Measurements from ENCODE around the gene DST. TPM values are rescaled to one million over a fixed set of nuclear protein-coding genes. Genes with fewer than 3 reads are reported as not detected.

DST gene
- total RNA-seq, 2 experiments from 2014 or later, result 5.7 to 5.9 TPM

- Mint-ChIP-seq H3K9me3 (no peaks in the 10 kb centered on the region), H3K36me3 (ENCODE audit: low read depth) (no peaks in the 10 kb centered on the region), H3K4me3 (no peak overlapping the region), H3K27me3 (no peaks in the 10 kb centered on the region), H3K27ac (no peak overlapping the region), H3K4me1 (ENCODE audit: low read depth) (no peaks in the 10 kb centered on the region)
- DNase-seq (no peak), ATAC-seq (ENCODE audit: poor library complexity) (no peak)
- H3K27me3 ChIP-seq (ENCODE audit: control insufficient read depth in 1 of 2, insufficient read depth in 2 of 2, low read length in 2 of 2), result peaks cover 0 to 2% of the 10 kb centered on the region in 2 experiments
- no peak overlapping the region for H3K27ac ChIP-seq (ENCODE audit: low read depth in 1 of 2, low read length in 2 of 2)
- intact Hi-C loops (cut with DNase I, micrococcal nuclease), result no loop called here
- H3K36me3 ChIP-seq (ENCODE audit: insufficient read depth, low read length), result no peaks in the 10 kb centered on the region
- no peaks in the 10 kb centered on the region for H3K9me3 ChIP-seq (ENCODE audit: control insufficient read depth in 1 of 2, insufficient read depth in 1 of 2, low read length in 2 of 2)
- no peak overlapping the region for H3K4me3 ChIP-seq (ENCODE audit: low read length)
- TF ChIP-seq CTCF (IDR thresholded peaks at IDR 0.05), result no peak
- POLR2A ChIA-PET, result no interaction called here
- no peaks in the 10 kb centered on the region for H3K4me1 ChIP-seq (ENCODE audit: insufficient read depth, low read length)
- CTCF ChIA-PET, result no interaction called here
Measured at GRCh38 chr6:56690519-56691285, 48.0 kb upstream of the DST start.

GRCh38 chr6:56689663-56690062 is 47.0 kb upstream of the DST start:
- Histone ChIP-seq H3K4me3 (ENCODE audit: low read length) (no peak overlapping the region), H3K27ac (ENCODE audit: low read depth in 1 of 2, low read length in 2 of 2) (no peak overlapping the region), H3K36me3 (ENCODE audit: insufficient read depth, low read length) (no peaks in the 10 kb centered on the region), H3K9me3 (ENCODE audit: control insufficient read depth in 1 of 2, insufficient read depth in 1 of 2, low read length in 2 of 2) (no peaks in the 10 kb centered on the region), H3K27me3 (ENCODE audit: control insufficient read depth in 1 of 2, insufficient read depth in 2 of 2, low read length in 2 of 2) (peaks cover 0 to 2% of the 10 kb centered on the region in 2 experiments), H3K4me1 (ENCODE audit: insufficient read depth, low read length) (no peaks in the 10 kb centered on the region)
- ATAC-seq (ENCODE audit: poor library complexity) (no peak), DNase-seq (no peak)
- no peak overlapping the region for H3K4me3 Mint-ChIP-seq
- no peaks in the 10 kb centered on the region for H3K36me3 Mint-ChIP-seq (ENCODE audit: low read depth)
- no peaks in the 10 kb centered on the region for H3K4me1 Mint-ChIP-seq (ENCODE audit: low read depth)
- H3K27me3 Mint-ChIP-seq, result peaks cover 5% of the 10 kb centered on the region
- POLR2A ChIA-PET, result no interaction called here
- CTCF ChIA-PET, result no interaction called here
- H3K9me3 Mint-ChIP-seq, result no peaks in the 10 kb centered on the region
- intact Hi-C loops (cut with DNase I, micrococcal nuclease), result no loop called here
- TF ChIP-seq CTCF (IDR thresholded peaks at IDR 0.05), result no peak
- no peak overlapping the region for H3K27ac Mint-ChIP-seq

- ChIA-PET POLR2A (no interaction called here), CTCF (no interaction called here)
- H3K4me3 Mint-ChIP-seq, result no peak overlapping the region
- H3K4me1 ChIP-seq (ENCODE audit: insufficient read depth, low read length), result no peaks in the 10 kb centered on the region
- H3K9me3 ChIP-seq (ENCODE audit: control insufficient read depth in 1 of 2, insufficient read depth in 1 of 2, low read length in 2 of 2), result no peaks in the 10 kb centered on the region
- H3K36me3 Mint-ChIP-seq (ENCODE audit: low read depth), result no peaks in the 10 kb centered on the region
- intact Hi-C loops (cut with DNase I, micrococcal nuclease), result no loop called here
- ATAC-seq (ENCODE audit: poor library complexity) (no peak), DNase-seq (no peak)
- no peaks in the 10 kb centered on the region for H3K27me3 ChIP-seq (ENCODE audit: control insufficient read depth in 1 of 2, insufficient read depth in 2 of 2, low read length in 2 of 2)
- no peak for TF ChIP-seq CTCF (IDR thresholded peaks at IDR 0.05)
- no peak overlapping the region for H3K4me3 ChIP-seq (ENCODE audit: low read length)
- no peaks in the 10 kb centered on the region for H3K36me3 ChIP-seq (ENCODE audit: insufficient read depth, low read length)
- H3K27ac Mint-ChIP-seq, result no peak overlapping the region
- no peaks in the 10 kb centered on the region for H3K4me1 Mint-ChIP-seq (ENCODE audit: low read depth)
- no peak overlapping the region for H3K27ac ChIP-seq (ENCODE audit: low read depth in 1 of 2, low read length in 2 of 2)
- peaks cover 5% of the 10 kb centered on the region for H3K27me3 Mint-ChIP-seq
- H3K9me3 Mint-ChIP-seq, result no peaks in the 10 kb centered on the region
Measured at GRCh38 chr6:56689114-56689513, 46.4 kb upstream of the DST start.

Measured in CD4-positive, alpha-beta T cell (primary cell).